ENCODE measurements around the gene BCAN. TPM values are rescaled to one million over a fixed set of nuclear protein-coding genes. Genes with fewer than 3 reads are reported as not detected.
"Not testable (repeated sequence)": the region's sequence is repeated elsewhere in the genome, so short reads cannot be mapped to it uniquely, and the experiment has no call there.

BCAN gene
- total RNA-seq, 1 donor from 2014 or later = not detected

DNA sequence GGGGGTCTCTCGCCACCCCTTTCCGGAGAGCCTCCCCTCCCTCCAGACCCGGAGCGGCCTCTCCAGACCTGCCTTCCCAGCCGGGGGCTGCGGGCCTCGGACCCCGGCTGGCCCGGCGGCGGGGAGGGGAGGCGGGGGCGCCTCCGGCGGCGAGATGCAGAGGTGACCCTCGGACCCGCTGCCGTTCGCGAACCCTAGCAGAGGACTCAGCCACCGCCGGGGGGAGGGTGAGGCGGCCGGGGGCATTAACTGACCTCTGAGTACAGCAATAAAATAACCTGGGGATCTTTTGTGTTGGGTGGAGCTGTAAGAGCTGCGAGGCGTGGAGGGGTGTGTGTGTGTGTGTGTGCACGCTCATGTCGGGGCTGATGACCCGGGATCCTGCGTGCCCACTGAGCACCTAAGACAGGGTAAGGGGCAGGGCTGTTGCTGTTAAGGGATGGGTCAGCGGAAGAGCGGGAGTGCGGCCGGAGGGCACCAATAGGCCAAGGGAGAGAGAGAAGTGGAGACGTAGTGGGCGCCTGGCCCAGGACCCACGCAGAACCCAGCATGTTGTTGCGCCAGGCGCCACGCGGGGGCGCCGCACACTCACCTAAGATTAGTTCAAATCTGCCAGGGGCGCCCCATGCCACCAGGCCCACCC, 16.4 kb upstream of the BCAN start:
- peak; percentile 67 to 80 (median 70) for TF ChIP-seq CTCF (IDR thresholded peaks at IDR 0.05)
- Histone ChIP-seq H3K36me3 (no peaks in the 10 kb centered on the region), H3K9me3 (no peaks in the 10 kb centered on the region), H3K27ac (no peak overlapping the region), H3K4me1 (peaks cover 8 to 17% of the 10 kb centered on the region in 2 donors), H3K4me3 (peak overlapping the region; percentile 31 to 62), H3K27me3 (peaks cover 29% of the 10 kb centered on the region)
- DNase-seq (ENCODE audit: low spot score in 2 of 2) = no peak
- intact Hi-C loops (cut with DNase I) = loop anchor here (1.0 kb wide), 1 partner anchor 32 kb away; no protein-coding TSS in a partner anchor

- DNase-seq (ENCODE audit: low spot score in 2 of 2) = no peak
- Histone ChIP-seq H3K9me3 (no peaks in the 10 kb centered on the region), H3K4me1 (peaks cover 8 to 17% of the 10 kb centered on the region in 2 donors), H3K27me3 (peaks cover 29% of the 10 kb centered on the region), H3K27ac (no peak overlapping the region), H3K4me3 (peak overlapping the region in 1 of 2 donors; percentile 62), H3K36me3 (no peaks in the 10 kb centered on the region)
- no peak for TF ChIP-seq CTCF (IDR thresholded peaks at IDR 0.05)
- intact Hi-C loops (cut with DNase I) = loop anchor here (1.0 kb wide), 1 partner anchor 31 kb away; no protein-coding TSS in a partner anchor
Measured at GRCh38 chr1:156626079-156626438, 15.9 kb upstream of the BCAN start.

- Histone ChIP-seq H3K4me1 (peaks cover 8 to 17% of the 10 kb centered on the region in 2 donors), H3K27me3 (peaks cover 29% of the 10 kb centered on the region), H3K9me3 (no peaks in the 10 kb centered on the region), H3K4me3 (no peak overlapping the region), H3K36me3 (no peaks in the 10 kb centered on the region), H3K27ac (no peak overlapping the region)
- intact Hi-C loops (cut with DNase I) = loop anchor here (1.0 kb wide), 1 partner anchor 51 kb away; no protein-coding TSS in a partner anchor
- no peak for DNase-seq (ENCODE audit: low spot score in 2 of 2)
- TF ChIP-seq CTCF (IDR thresholded peaks at IDR 0.05) = peak; percentile 18 to 53 (median 45)
Measured at GRCh38 chr1:156627313-156627880, 14.5 kb upstream of the BCAN start.

DNA sequence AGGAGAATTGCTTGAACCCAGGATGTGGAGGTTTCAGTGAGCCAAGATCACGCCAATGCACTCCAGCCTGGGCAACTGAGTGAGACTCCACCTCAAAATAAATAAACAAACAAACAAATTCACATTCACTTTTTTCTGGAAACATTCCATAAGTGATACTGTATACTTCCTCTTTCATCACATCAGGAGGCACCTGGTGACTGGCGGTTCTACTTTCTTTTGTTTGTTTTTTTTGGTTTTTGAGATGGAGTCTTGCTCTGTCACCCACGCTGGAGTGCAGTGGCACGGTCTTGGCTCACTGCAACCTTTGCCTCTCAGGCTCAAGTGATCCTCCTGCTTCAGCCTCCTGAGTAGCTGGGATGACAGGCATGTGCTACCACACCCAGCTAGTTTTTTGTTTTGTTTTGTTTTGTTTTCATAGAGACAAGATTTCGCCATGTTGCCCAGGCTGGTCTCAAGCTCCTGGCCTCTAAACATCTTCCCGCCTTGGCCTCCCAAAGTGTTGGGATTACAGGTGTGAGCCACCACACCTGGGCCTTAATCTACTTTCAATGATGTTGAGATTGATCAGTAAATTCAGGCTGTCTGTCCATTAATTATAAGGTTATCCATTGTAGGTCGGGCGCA, 12.0 kb upstream of the BCAN start:
- intact Hi-C loops (cut with DNase I) = no loop called here
- no peaks in the 10 kb centered on the region for H3K9me3 ChIP-seq
- H3K36me3 ChIP-seq = no peaks in the 10 kb centered on the region
- peaks cover 5 to 7% of the 10 kb centered on the region in 2 donors for H3K4me1 ChIP-seq
- peaks cover 15% of the 10 kb centered on the region for H3K27me3 ChIP-seq
- DNase-seq (ENCODE audit: low spot score in 2 of 2) = no peak
- no peak for TF ChIP-seq CTCF (IDR thresholded peaks at IDR 0.05)
- H3K4me3 ChIP-seq = no peak overlapping the region
- no peak overlapping the region for H3K27ac ChIP-seq

DNA sequence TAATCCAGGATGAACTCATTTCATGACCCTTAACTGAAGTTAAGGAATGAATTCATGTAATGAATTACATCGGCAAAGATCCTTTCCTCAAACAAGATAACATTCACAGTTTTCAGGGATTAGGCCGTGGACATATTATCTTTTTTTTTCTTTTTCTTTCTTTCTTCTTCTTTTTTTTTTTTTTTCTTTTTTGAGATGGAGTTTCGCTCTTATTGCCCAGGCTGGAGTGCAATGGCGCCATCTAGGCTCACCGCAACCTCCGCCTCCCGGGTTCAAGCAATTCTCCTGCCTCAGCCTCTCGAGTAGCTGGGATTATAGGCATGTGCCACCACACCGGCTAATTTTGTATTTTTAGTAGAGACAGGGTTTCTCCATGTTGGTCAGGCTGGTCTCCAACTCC, 10.8 kb upstream of the BCAN start:
- H3K27me3 ChIP-seq; H3K9me3 ChIP-seq; H3K4me3 ChIP-seq; H3K27ac ChIP-seq; DNase-seq (ENCODE audit: low spot score in 2 of 2); H3K36me3 ChIP-seq; intact Hi-C loops (cut with DNase I); H3K4me1 ChIP-seq: not testable (repeated sequence)

- no peak overlapping the region for H3K27ac ChIP-seq
- no peak overlapping the region for H3K4me3 ChIP-seq
- no peaks in the 10 kb centered on the region for H3K9me3 ChIP-seq
- no peak for TF ChIP-seq CTCF (IDR thresholded peaks at IDR 0.05)
- no peak for DNase-seq (ENCODE audit: low spot score in 2 of 2)
- H3K27me3 ChIP-seq = no peaks in the 10 kb centered on the region
- no peaks in the 10 kb centered on the region for H3K4me1 ChIP-seq
- H3K36me3 ChIP-seq = no peaks in the 10 kb centered on the region
- intact Hi-C loops (cut with DNase I) = no loop called here
Measured at GRCh38 chr1:156632355-156632754, 9.6 kb upstream of the BCAN start.
